HEK293 (cell line): ENCODE data around the gene ARHGAP15.

Source experiments
- ZNF654 ChIP-seq: fragments of 450-650 bp; formaldehyde crosslinking; IDR thresholded peaks from 2 replicates; pipeline ENCODE4 v1.5.1; 2016; ENCODE audit warnings: low read depth, missing biosample characterization, missing genetic modification characterization
- TF ChIP-seq, protein P1 (sequence below): fragments of 450-650 bp; formaldehyde crosslinking; IDR thresholded peaks from 2 replicates; pipeline ENCODE4 v1.5.1; 2016; ENCODE audit warnings: missing biosample characterization, missing genetic modification characterization

DNA sequence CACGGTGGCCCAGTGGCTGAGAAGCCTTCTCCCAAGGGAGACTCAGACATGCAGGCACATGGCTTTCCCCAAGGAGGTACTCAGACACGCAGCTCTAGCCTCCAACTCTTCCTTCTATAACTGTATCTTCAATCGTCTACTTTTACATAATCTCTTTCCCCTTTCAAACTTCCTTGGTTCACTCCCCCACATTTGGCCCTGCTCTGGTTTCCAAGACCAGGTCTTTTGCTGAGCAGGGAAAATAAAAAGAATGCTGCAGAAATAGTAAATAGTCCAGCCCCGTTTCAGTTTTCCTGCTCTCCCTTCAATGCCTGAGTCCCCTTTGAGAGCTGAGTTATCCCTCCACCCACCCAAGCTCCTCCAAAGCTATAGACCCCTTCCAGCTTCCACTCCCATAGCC is 635.0 kb downstream of the ARHGAP15 start:
- TF ChIP-seq, protein P1, sequence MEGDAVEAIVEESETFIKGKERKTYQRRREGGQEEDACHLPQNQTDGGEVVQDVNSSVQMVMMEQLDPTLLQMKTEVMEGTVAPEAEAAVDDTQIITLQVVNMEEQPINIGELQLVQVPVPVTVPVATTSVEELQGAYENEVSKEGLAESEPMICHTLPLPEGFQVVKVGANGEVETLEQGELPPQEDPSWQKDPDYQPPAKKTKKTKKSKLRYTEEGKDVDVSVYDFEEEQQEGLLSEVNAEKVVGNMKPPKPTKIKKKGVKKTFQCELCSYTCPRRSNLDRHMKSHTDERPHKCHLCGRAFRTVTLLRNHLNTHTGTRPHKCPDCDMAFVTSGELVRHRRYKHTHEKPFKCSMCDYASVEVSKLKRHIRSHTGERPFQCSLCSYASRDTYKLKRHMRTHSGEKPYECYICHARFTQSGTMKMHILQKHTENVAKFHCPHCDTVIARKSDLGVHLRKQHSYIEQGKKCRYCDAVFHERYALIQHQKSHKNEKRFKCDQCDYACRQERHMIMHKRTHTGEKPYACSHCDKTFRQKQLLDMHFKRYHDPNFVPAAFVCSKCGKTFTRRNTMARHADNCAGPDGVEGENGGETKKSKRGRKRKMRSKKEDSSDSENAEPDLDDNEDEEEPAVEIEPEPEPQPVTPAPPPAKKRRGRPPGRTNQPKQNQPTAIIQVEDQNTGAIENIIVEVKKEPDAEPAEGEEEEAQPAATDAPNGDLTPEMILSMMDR, result no peak
- TF ChIP-seq ZNF654 (tag by site-specific recombination), result no peak
